ENCODE results near the gene RAD51B.

DNA sequence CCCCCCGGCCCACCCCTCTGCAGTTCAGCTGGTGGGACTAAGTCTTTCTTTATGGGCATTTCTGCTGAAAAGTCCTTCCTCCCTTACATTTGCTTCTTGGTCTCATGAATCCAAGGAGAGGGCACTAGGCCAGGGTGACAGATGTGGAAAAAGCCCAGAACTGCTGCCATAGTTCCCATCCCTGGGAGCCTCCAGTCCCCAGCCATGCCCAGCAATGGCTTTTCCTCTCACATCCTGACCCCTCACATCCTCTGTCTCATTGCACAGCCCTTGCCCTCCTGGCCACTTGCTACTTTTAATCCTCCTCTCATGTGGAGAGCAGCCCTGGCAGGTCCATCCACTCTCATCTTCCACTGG, 850.8 kb downstream of the RAD51B start:
- TF ChIP-seq, protein P1, sequence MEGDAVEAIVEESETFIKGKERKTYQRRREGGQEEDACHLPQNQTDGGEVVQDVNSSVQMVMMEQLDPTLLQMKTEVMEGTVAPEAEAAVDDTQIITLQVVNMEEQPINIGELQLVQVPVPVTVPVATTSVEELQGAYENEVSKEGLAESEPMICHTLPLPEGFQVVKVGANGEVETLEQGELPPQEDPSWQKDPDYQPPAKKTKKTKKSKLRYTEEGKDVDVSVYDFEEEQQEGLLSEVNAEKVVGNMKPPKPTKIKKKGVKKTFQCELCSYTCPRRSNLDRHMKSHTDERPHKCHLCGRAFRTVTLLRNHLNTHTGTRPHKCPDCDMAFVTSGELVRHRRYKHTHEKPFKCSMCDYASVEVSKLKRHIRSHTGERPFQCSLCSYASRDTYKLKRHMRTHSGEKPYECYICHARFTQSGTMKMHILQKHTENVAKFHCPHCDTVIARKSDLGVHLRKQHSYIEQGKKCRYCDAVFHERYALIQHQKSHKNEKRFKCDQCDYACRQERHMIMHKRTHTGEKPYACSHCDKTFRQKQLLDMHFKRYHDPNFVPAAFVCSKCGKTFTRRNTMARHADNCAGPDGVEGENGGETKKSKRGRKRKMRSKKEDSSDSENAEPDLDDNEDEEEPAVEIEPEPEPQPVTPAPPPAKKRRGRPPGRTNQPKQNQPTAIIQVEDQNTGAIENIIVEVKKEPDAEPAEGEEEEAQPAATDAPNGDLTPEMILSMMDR (IDR thresholded peaks at IDR 0.05 in 2 of 3, conservative IDR thresholded peaks at IDR 0.05 in 1 of 3; ENCODE audit: insufficient read depth in 2 of 3, low read depth in 1 of 3, low read length in 3 of 3) = no peak
- TF ChIP-seq TFAM (CRISPR knock-in tag; conservative IDR thresholded peaks at IDR 0.05) (no peak), RFX5 (IDR thresholded peaks at IDR 0.05; ENCODE audit: low read depth, low read length) (no peak), ZEB2 (IDR thresholded peaks at IDR 0.05) (no peak), EHMT2 (IDR thresholded peaks at IDR 0.05) (no peak), POLR2H (tag; IDR thresholded peaks at IDR 0.05; ENCODE audit: low read depth) (no peak), CHD2 (IDR thresholded peaks at IDR 0.05; ENCODE audit: low read depth, low read length) (no peak), RBFOX2 (IDR thresholded peaks at IDR 0.05; ENCODE audit: low read depth, low read length) (no peak), ATF7 (IDR thresholded peaks at IDR 0.05) (no peak), ZNF436 (CRISPR knock-in tag; IDR thresholded peaks at IDR 0.05) (no peak), CREM (IDR thresholded peaks at IDR 0.05; ENCODE audit: low read depth) (no peak)
- TF ChIP-seq, protein P2, sequence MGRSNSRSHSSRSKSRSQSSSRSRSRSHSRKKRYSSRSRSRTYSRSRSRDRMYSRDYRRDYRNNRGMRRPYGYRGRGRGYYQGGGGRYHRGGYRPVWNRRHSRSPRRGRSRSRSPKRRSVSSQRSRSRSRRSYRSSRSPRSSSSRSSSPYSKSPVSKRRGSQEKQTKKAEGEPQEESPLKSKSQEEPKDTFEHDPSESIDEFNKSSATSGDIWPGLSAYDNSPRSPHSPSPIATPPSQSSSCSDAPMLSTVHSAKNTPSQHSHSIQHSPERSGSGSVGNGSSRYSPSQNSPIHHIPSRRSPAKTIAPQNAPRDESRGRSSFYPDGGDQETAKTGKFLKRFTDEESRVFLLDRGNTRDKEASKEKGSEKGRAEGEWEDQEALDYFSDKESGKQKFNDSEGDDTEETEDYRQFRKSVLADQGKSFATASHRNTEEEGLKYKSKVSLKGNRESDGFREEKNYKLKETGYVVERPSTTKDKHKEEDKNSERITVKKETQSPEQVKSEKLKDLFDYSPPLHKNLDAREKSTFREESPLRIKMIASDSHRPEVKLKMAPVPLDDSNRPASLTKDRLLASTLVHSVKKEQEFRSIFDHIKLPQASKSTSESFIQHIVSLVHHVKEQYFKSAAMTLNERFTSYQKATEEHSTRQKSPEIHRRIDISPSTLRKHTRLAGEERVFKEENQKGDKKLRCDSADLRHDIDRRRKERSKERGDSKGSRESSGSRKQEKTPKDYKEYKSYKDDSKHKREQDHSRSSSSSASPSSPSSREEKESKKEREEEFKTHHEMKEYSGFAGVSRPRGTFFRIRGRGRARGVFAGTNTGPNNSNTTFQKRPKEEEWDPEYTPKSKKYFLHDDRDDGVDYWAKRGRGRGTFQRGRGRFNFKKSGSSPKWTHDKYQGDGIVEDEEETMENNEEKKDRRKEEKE (IDR thresholded peaks at IDR 0.05; ENCODE audit: borderline replicate concordance in 1 of 2, control insufficient read depth in 1 of 2, low read depth in 2 of 2, low read length in 1 of 2) = no peak
- TF ChIP-seq, protein P3, sequence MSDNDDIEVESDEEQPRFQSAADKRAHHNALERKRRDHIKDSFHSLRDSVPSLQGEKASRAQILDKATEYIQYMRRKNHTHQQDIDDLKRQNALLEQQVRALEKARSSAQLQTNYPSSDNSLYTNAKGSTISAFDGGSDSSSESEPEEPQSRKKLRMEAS (CRISPR knock-in tag; IDR thresholded peaks at IDR 0.05) = no peak

Measured in K562 (cell line).